ENCODE results near the gene MFRP. TPM values are rescaled to one million over a fixed set of nuclear protein-coding genes. Genes with fewer than 3 reads are reported as not detected.

MFRP gene
- total and polyA plus RNA-seq, 4 donors, result 0.09 to 3.9 (median 0.22) TPM; not detected in 1

DNA sequence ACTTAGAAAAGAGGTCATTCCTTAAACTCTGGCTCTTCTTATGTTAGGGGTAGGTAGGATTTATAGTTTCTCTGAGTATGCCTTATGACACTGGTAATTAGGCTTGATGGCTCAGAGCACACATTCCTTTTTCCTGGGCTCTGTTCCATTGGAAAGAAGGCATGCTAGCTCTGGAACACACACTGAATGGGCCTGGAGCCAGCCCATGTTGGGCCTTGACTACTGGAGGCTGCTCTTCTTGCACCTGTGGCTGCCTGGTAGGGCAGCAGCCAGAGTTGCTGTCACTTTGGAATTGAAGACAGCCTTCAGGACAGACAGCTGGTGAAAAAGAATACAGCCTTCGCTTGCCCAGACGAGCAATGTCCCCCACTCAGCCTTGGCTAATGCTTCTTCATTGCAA lies 47.8 kb downstream of the MFRP start:
- WGBS (ENCODE audit: insufficient coverage), result no CpG with 5 or more reads among the region's 2 CpGs
- H3K4me1 ChIP-seq (ENCODE audit: control insufficient read depth, insufficient read depth, low read length), result no peaks in the 10 kb centered on the region
- no peaks in the 10 kb centered on the region for H3K27me3 ChIP-seq (ENCODE audit: control insufficient read depth, insufficient read depth, low read length)
- H3K9me3 ChIP-seq (ENCODE audit: control insufficient read depth, insufficient read depth, low read length), result no peaks in the 10 kb centered on the region
- peaks cover 18% of the 10 kb centered on the region for H3K36me3 ChIP-seq (ENCODE audit: control insufficient read depth, insufficient read depth, low read length)
- no peak overlapping the region for H3K4me3 ChIP-seq (ENCODE audit: low read depth, low read length)
- no peak overlapping the region for H3K27ac ChIP-seq (ENCODE audit: low read depth, low read length)
- peak in 2 of 6 donors; percentile 22 to 61 for DNase-seq (ENCODE audit: low read depth in 4 of 6, low spot score in 6 of 6)

DNA sequence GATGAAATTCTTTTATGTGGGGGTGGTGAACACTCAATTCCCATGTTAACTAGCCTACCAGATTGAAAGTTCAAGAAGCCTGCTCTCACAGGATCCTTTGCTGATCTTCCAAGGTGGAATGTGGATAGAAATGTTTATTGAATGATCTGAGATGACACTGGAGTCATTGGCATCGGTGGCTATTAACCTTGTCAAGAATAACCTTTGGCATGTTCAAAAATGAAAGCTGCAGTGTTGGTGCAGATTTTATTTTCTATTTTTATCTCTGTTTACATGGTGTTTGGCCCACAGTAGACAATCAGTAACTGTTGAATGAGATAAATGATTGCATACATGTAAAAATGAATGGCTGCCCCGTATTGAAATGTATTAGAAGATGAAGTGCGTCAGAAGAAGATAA lies 48.6 kb downstream of the MFRP start:
- H3K9me3 ChIP-seq (ENCODE audit: control insufficient read depth, insufficient read depth, low read length), result no peaks in the 10 kb centered on the region
- no peak overlapping the region for H3K4me3 ChIP-seq (ENCODE audit: low read depth, low read length)
- H3K27me3 ChIP-seq (ENCODE audit: control insufficient read depth, insufficient read depth, low read length), result no peaks in the 10 kb centered on the region
- H3K4me1 ChIP-seq (ENCODE audit: control insufficient read depth, insufficient read depth, low read length), result no peaks in the 10 kb centered on the region
- H3K27ac ChIP-seq (ENCODE audit: low read depth, low read length), result no peak overlapping the region
- H3K36me3 ChIP-seq (ENCODE audit: control insufficient read depth, insufficient read depth, low read length), result peaks cover 18% of the 10 kb centered on the region
- WGBS (ENCODE audit: insufficient coverage), result 100% methylated on average over 1 of the region's 3 CpGs
- DNase-seq (ENCODE audit: low read depth in 4 of 6, low spot score in 6 of 6), result no peak

DNA sequence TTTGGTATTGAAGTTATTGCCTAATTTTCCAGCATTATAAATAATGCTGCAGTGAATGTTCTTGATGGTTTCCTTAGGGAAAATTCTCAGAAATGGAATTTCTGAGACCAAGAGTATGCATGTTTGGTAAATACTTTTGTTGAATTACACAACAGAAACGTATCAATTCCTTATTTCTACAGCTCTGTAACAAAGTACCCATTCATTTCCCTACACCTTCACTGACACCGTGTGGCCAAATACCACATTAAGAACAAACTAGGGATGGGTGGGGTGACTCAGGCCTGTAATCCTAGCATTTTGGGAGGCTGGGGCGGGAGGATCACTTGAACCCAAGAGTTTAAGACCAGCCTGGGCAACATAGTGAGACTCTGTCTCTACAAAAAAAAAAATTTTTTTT lies 51.3 kb downstream of the MFRP start:
- no peak for DNase-seq (ENCODE audit: low read depth in 4 of 6, low spot score in 6 of 6)
- WGBS (ENCODE audit: insufficient coverage), result no CpG with 5 or more reads among the region's 3 CpGs
- H3K27me3 ChIP-seq (ENCODE audit: control insufficient read depth, insufficient read depth, low read length), result no peaks in the 10 kb centered on the region
- H3K4me3 ChIP-seq (ENCODE audit: low read depth, low read length), result no peak overlapping the region
- no peak overlapping the region for H3K27ac ChIP-seq (ENCODE audit: low read depth, low read length)
- H3K4me1 ChIP-seq (ENCODE audit: control insufficient read depth, insufficient read depth, low read length), result no peaks in the 10 kb centered on the region
- peaks cover 17% of the 10 kb centered on the region for H3K36me3 ChIP-seq (ENCODE audit: control insufficient read depth, insufficient read depth, low read length)
- no peaks in the 10 kb centered on the region for H3K9me3 ChIP-seq (ENCODE audit: control insufficient read depth, insufficient read depth, low read length)

DNA sequence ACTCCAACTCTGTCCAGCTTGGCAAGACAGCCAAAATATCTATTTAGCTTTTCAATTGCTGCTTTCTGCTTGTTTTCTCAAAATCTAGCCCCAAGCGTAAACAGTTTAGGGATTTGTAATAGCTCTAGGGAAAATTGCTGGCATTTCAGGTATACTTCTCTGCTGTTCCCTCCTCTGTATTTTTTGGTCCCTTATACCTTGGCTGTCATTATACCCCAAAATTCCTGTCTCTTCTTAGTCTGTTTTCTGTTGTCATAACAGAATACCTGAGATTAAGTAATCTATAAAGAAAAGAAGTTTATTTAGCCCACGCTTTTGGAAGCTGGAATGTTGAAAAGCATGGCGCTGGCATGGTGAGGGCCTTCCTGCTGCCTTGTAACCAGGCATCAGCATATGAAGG lies 53.0 kb downstream of the MFRP start:
- H3K4me3 ChIP-seq (ENCODE audit: low read depth, low read length), result no peak overlapping the region
- H3K9me3 ChIP-seq (ENCODE audit: control insufficient read depth, insufficient read depth, low read length), result no peaks in the 10 kb centered on the region
- H3K4me1 ChIP-seq (ENCODE audit: control insufficient read depth, insufficient read depth, low read length), result no peaks in the 10 kb centered on the region
- no peak overlapping the region for H3K27ac ChIP-seq (ENCODE audit: low read depth, low read length)
- WGBS (ENCODE audit: insufficient coverage), result no CpG with 5 or more reads among the region's 3 CpGs
- no peak for DNase-seq (ENCODE audit: low read depth in 4 of 6, low spot score in 6 of 6)
- no peaks in the 10 kb centered on the region for H3K27me3 ChIP-seq (ENCODE audit: control insufficient read depth, insufficient read depth, low read length)
- H3K36me3 ChIP-seq (ENCODE audit: control insufficient read depth, insufficient read depth, low read length), result peaks cover 15% of the 10 kb centered on the region

DNA sequence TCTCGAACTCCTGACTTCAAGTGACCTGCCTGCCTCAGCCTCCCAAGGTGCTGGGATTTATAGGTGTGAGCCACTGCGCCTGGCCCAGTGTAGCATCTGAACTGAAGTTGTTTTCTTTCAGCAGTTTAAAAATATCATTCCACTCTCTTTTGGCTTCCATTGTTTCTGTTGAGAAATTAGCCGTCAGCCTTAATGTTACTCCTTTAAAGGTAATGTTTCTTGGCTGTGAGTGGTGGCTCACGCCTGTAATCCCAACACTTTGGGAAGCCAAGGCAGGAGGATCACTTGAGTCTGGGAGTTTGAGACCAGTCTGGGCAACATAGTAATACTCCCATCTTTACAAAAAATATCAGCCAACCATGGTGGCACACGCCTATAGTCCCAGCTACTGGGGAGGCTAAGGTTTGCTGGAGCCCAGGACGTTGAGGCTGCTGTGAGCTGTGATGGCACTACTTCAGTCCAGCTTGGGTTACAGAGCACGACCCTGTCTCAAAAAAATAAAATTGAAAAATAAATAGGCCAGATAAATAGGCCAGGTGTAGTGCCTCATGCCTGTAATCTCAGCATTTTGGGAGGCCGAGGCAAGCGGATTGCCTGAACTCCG lies 55.5 kb downstream of the MFRP start:
- Histone ChIP-seq H3K4me3 (ENCODE audit: low read depth, low read length) (no peak overlapping the region), H3K27me3 (ENCODE audit: control insufficient read depth, insufficient read depth, low read length) (no peaks in the 10 kb centered on the region), H3K9me3 (ENCODE audit: control insufficient read depth, insufficient read depth, low read length) (no peaks in the 10 kb centered on the region), H3K27ac (ENCODE audit: low read depth, low read length) (no peak overlapping the region), H3K36me3 (ENCODE audit: control insufficient read depth, insufficient read depth, low read length) (peaks cover 16% of the 10 kb centered on the region), H3K4me1 (ENCODE audit: control insufficient read depth, insufficient read depth, low read length) (no peaks in the 10 kb centered on the region)
- no peak for DNase-seq (ENCODE audit: low read depth in 4 of 6, low spot score in 6 of 6)
- 98% methylated on average over 7 of the region's 10 CpGs for WGBS (ENCODE audit: insufficient coverage)

Small RNA genes lying within 50 kb of the gene (small RNA-seq; reads per million reads assigned to genes)
- gene RF01225 (ENCODE audit: low replicate concordance), result not detected
- gene RNU6-262P (ENCODE audit: low replicate concordance), result not detected

Other genes starting within 250 kb of the MFRP start
- gene DPAGT1, start 244.9 kb downstream of the MFRP start, total RNA-seq, result 10 to 100 TPM; 12.9 to 23.0 TPM
- 10 to 100 TPM; 41.3 to 44.3 TPM for gene DPAGT1, start 244.9 kb downstream of the MFRP start, polyA plus RNA-seq (ENCODE audit: insufficient read length in 2 of 2)
- 10 to 100 TPM in 1 of 2 donors, 1 to 10 TPM in 1; 9.7 to 12.6 TPM for gene C2CD2L, start 239.4 kb downstream of the MFRP start, total RNA-seq
- gene C2CD2L, start 239.4 kb downstream of the MFRP start, polyA plus RNA-seq (ENCODE audit: insufficient read length in 2 of 2), result 10 to 100 TPM; 33.5 to 35.3 TPM
- 10 to 100 TPM; 15.5 to 22.9 TPM for gene HINFP, start 225.1 kb downstream of the MFRP start, total RNA-seq
- gene HINFP, start 225.1 kb downstream of the MFRP start, polyA plus RNA-seq (ENCODE audit: insufficient read length in 2 of 2), result 10 to 100 TPM; 26.2 to 38.4 TPM
- gene ABCG4, start 197.7 kb downstream of the MFRP start, total RNA-seq, result 1 to 10 TPM; 2.1 to 5.6 TPM
- 10 to 100 TPM; 11.8 to 16.9 TPM for gene ABCG4, start 197.7 kb downstream of the MFRP start, polyA plus RNA-seq (ENCODE audit: insufficient read length in 2 of 2)
- 10 to 100 TPM in 1 of 2 donors, 1 to 10 TPM in 1; 8.9 to 15.6 TPM for gene NLRX1, start 178.0 kb downstream of the MFRP start, total RNA-seq
- 10 to 100 TPM in 1 of 2 donors, 1 to 10 TPM in 1; 9.5 to 10.2 TPM for gene NLRX1, start 178.0 kb downstream of the MFRP start, polyA plus RNA-seq (ENCODE audit: insufficient read length in 2 of 2)
- under 1 TPM in 1 of 2 donors, not detected in 1; 0.28 TPM for gene NHERF4, start 161.2 kb downstream of the MFRP start, total RNA-seq
- 1 to 10 TPM in 1 of 2 donors, under 1 TPM in 1; 0.29 to 1.1 TPM for gene NHERF4, start 161.2 kb downstream of the MFRP start, polyA plus RNA-seq (ENCODE audit: insufficient read length in 2 of 2)
- 10 to 100 TPM; 13.4 to 19.2 TPM for gene CBL, start 140.4 kb downstream of the MFRP start, total RNA-seq
- 10 to 100 TPM; 25.3 to 37.4 TPM for gene CBL, start 140.4 kb downstream of the MFRP start, polyA plus RNA-seq (ENCODE audit: insufficient read length in 2 of 2)
- 100 to 1,000 TPM in 1 of 2 donors, 10 to 100 TPM in 1; 99.4 to 108 TPM for gene MCAM, start 29.6 kb downstream of the MFRP start, total RNA-seq
- gene MCAM, start 29.6 kb downstream of the MFRP start, polyA plus RNA-seq (ENCODE audit: insufficient read length in 2 of 2), result 100 to 1,000 TPM in 1 of 2 donors, 10 to 100 TPM in 1; 79.6 to 106 TPM
- gene RNF26, start 12.2 kb downstream of the MFRP start, total RNA-seq, result 1 to 10 TPM; 5.2 to 6.6 TPM
- gene RNF26, start 12.2 kb downstream of the MFRP start, polyA plus RNA-seq (ENCODE audit: insufficient read length in 2 of 2), result 10 to 100 TPM; 27.0 to 27.1 TPM
- 10 to 100 TPM; 13.4 to 63.1 TPM for gene C1QTNF5, start 5.8 kb downstream of the MFRP start, total RNA-seq
- 10 to 100 TPM; 39.7 to 42.1 TPM for gene C1QTNF5, start 5.8 kb downstream of the MFRP start, polyA plus RNA-seq (ENCODE audit: insufficient read length in 2 of 2)
- gene USP2, start 35.0 kb upstream of the MFRP start, total RNA-seq, result 1 to 10 TPM; 3.0 to 3.8 TPM
- gene USP2, start 35.0 kb upstream of the MFRP start, polyA plus RNA-seq (ENCODE audit: insufficient read length in 2 of 2), result 10 to 100 TPM; 12.6 to 13.8 TPM
- gene THY1, start 76.5 kb upstream of the MFRP start, total RNA-seq, result 100 to 1,000 TPM in 1 of 2 donors, 10 to 100 TPM in 1; 70.0 to 112 TPM
- gene THY1, start 76.5 kb upstream of the MFRP start, polyA plus RNA-seq (ENCODE audit: insufficient read length in 2 of 2), result 100 to 1,000 TPM; 225 to 269 TPM